Measurements from ENCODE around the gene RXFP1.

- TF ChIP-seq CTCF (IDR thresholded peaks at IDR 0.05; ENCODE audit: insufficient read depth, low read length, poor library complexity, severe bottlenecking): no peak
- TF ChIP-seq EZH2phosphoT487 (conservative IDR thresholded peaks at IDR 0.05; ENCODE audit: low read length): no peak
Measured at GRCh38 chr4:158597879-158598596, 76.4 kb downstream of the RXFP1 start.

Measured in SU-DHL-6 (cell line).